Suppressor macrophage (primary cell): ENCODE data around the gene PARVB.

Source experiments
- DNase-seq, 4 experiments: peaks; one replicate each; pipeline ENCODE4 v3.0.0-alpha.2; 2020 to 2022

The PARVB gene

GRCh38 chr22:44057401-44057987 is 33.4 kb downstream of the PARVB start:
- no peak for DNase-seq

- no peak for DNase-seq
Observed at GRCh38 chr22:44063462-44064371, 39.6 kb downstream of the PARVB start.

- DNase-seq = no peak
Observed at GRCh38 chr22:44067033-44067432, 42.9 kb downstream of the PARVB start.

- peak in 1 of 4 experiments; percentile 14 for DNase-seq
Observed at GRCh38 chr22:44067901-44068300, 43.8 kb downstream of the PARVB start.

DNA sequence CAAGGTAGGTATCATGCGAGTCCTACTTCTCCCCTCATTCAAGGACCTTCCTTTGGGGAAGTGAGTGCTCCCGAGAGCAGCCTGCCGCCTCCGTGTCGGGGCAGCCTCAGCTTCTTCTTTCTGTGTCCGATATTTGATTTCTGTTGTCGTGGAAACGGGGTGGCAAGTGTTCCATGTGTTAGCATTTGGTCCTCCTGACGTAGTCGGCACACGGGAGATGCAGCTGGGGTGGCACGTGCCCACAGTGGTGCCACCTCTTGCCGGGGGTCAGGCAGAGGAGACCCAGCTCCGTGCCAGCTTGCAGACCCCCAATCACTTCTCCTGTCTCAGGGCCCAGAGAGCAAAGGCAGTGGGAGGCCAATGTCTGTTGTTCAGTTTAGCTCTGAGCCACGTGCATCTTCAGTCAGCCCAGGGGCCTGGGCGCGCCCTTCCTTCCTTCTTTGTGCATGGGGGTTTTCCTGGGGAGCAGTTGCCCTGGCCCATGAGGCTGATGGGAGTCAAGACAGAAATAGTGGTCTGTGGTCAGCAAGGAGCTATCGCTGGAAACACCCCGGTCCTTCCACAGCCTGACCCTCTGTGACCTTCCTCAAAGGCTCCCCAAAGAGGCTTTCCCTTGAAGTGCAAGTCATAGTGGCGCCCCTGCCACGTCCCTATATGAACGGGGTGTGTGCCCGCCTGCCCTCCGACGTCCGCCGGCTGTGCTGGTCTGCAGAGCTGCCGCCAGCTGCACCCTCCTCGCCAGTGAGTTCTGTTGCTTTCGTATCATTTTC is 44.5 kb downstream of the PARVB start:
- peak; percentile 89 to 96 (median 94) for DNase-seq

- DNase-seq = no peak
Observed at GRCh38 chr22:44070029-44070428, 45.9 kb downstream of the PARVB start.

DNA sequence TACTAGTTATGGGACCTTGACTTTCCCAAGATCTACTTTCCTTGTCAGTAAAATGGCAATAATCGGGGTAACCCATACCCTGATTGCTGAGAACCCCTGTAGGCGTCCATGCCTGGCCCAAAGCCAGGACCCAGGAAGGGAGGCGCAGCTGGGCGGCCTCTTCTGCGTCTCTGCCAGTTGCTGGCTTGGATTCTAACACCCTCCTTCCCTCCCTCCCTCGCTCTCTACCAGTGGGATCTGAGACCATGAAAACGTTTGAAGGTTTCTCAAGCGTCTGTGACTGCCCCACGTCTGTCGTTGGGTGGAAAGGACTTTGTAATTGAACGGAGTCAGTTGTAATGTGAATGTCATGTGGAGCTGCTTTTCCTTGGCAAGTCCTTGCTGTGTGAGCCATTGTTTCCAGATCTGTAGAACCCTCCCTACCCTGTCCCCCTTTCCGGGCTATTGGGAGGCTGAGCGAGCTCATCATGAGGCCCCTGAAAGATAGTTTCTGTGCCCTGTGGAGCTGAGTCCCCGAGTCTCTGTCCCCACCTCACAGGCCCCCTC is 47.8 kb downstream of the PARVB start:
- DNase-seq = no peak

DNA sequence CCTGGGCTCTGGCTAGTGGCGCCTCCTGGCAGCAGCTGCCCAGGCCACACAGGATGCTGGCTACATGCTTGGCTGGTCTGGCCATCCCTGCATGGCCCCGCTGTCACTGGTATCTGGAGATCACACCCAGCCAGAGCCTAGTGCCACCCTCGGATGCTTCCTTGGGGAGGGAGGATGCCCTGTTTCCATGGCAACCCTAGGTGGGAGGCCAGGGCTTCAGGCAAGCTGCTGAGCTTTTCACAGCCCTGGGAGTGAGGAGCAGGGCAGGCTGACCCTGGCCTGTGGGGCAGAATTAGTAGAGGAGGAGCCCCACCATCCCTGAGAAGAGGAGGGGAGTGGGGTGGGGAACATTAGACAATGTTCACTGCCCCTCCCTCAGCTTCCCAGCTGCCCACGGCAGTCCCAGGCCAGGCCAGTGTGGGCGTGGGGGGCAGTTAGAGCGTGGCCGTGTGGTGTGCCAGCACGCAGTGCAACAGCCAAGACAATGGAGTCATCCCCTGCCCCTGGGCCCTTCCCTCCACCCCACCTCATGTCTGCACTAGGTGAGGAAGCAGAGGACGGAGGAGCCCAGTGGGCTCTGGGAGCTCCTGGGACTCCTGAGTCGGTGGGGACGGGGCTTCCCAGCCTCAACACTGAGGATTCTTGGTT is 50.4 kb downstream of the PARVB start:
- no peak for DNase-seq

- no peak for DNase-seq
Observed at GRCh38 chr22:44075022-44075421, 50.9 kb downstream of the PARVB start.

DNA sequence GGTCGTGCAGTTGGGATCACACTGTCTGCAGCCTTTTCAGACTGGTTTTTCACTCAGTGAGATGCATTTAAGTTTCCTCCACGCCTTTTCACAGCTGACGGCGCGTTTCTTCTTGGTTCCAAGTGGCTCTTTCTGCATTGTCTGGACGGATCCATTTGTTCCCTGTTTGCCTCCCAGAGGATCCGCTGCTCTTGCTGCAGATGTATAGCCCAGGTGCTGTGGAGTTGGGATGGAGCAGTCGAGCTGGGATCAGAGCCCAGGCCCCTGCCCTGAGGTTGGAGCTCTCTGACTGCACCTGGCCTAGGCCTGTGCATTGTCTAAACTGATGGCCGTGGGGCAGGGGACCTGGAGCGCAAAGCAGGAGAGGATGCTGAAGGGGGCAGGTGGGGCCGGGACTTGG is 51.6 kb downstream of the PARVB start:
- DNase-seq = no peak

DNA sequence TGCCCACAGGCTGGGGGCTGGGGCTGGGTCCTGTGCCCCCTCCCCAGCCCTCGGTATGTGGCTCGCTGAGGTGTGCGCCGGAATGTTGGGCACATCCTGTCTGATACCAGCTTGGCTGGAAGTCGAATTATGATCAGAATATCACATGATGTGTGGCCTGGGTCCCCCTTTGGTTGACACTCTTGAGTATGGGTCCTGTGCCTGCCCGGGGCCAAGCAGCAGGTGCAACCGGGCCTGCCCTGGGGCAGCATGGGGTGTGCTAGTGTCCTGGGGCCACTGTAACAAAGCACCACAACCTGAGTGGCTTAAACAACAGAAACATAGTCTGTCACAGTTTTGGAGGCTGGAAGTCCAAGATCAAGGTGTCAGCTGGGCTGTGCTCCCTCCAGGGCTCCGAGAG is 52.7 kb downstream of the PARVB start:
- DNase-seq = no peak

DNA sequence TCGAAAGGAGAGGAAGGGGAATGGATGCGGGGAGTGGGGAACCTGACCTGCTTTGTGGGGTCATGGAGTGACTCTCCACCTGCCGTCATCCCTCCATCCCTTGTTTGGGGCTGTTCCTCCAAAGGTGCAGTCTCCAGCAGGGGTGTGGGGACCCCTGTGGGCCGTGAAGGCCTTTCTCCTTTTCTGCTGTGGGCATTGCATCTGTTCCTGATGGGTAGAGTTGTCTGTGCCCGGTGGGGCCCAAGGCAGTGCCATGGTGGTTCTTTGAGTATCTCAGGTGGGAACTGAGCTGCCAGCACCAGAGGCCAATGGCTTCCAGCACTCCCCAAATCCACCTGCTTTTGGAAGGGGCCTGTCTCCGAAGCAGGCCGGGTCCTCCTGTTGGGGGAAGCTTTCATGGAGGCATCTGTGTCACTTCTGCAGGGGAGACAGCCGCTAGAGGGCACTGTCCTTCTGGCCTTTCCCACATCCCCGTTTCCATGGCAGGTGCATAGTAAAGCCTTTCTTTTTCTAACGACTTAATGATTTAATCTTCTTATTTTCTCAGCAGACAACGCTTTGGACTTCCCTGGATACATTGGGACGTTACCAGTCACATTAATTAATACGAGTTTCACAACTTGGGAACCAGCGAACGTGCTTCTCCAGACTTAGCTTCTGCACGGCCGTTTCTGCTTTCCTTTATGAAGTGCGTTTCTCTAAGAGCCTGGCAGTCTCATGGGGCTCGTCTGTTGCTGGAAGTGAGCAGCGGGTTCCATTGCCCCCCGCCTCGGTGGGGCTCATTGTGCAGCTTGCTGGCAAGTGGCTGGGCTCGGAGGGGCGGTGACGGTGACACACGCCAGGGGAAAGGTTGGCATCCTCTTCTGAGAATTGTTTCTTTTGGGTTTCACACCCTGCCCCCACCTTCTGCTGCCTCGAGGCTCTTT is 57.1 kb downstream of the PARVB start:
- peak; percentile 68 to 85 (median 76) for DNase-seq

GRCh38 chr22:44082801-44083200 is 58.7 kb downstream of the PARVB start:
- DNase-seq = no peak

- DNase-seq = no peak
Observed at GRCh38 chr22:44084044-44084772, 60.1 kb downstream of the PARVB start.

- DNase-seq = peak; percentile 46 to 61 (median 58)
Observed at GRCh38 chr22:44085743-44086270, 61.7 kb downstream of the PARVB start.

GRCh38 chr22:44086271-44087088 is 62.4 kb downstream of the PARVB start:
- DNase-seq = no peak

DNA sequence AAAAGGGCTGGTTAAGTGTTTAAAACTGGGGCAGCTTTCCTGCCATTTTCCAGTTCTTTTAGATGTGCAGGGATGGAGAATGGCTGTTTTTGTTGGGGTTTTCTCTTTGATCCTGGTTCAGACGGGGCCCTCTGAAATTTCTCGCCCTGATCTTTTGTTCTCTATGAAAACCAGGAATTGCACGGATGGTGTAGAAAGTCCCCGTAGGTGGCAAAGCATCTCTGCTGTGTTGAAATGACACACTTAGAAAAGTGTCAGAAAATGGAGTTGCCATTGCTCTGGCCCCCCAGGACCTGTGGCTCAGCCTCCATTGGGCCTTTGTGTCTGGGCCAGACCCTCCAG is 63.0 kb downstream of the PARVB start:
- no peak for DNase-seq

- DNase-seq = no peak
Observed at GRCh38 chr22:44088976-44089570, 65.0 kb downstream of the PARVB start.
